IPS DF 19.7 (cell line): ENCODE measurements around the gene GALT.
"Not testable (repeated sequence)": the region's sequence is repeated elsewhere in the genome, so short reads cannot be mapped to it uniquely, and the experiment has no call there.

Experiments
- DNase-seq: peaks from one replicate; pipeline ENCODE4 v3.0.0-alpha.2; 2013; ENCODE audit warnings: low read depth, low spot score

The GALT gene

GRCh38 chr9:34627716-34628655 is 18.5 kb upstream of the GALT start:
- DNase-seq, result no peak

DNA sequence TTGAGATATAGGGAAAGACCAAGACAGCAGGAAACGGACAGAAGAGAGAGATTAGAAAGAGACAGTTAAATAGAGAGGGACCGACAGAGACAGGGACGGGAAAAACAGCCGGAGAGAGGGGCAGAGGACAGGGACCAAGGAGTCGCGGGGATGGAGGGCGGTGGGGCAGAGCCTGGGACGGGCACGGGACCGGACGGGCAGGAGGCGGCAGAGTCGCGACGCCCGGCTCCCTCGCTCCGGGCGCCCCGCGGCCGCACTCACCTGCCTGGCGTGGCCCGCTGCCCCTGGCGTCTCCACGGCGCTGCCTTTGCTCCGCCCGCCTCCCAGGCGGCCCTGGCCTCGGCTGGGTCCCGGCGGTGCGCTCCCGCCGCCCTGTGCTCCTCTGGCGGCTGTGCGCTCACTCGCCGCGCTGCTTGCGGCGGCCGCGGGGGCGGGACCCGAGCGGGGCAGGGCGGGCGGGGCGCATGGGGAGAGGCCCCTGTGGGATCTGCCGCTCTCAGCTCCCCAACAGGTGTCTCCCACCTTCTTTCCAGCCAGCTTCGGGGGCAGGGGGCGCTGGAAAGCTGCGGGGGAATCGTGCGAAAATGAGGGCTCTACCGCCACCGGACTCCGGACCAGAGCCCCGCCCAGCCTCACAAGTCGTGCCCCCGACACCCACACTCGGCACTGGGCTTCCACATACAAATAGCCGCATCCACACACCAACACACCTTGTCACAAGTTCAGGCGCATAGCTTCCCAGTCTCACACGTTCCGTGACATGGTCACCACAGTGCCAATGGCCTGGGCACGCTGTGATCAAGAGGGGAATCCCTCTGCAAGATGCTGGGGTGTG is 17.6 kb upstream of the GALT start, which contains the start of gene ARID3C:
TSS of gene ARID3C (minus strand) at position 411 of the 835 bp plus-strand sequence. CDS start 1,052 bp downstream, outside the sequence.
- no peak for DNase-seq

DNA sequence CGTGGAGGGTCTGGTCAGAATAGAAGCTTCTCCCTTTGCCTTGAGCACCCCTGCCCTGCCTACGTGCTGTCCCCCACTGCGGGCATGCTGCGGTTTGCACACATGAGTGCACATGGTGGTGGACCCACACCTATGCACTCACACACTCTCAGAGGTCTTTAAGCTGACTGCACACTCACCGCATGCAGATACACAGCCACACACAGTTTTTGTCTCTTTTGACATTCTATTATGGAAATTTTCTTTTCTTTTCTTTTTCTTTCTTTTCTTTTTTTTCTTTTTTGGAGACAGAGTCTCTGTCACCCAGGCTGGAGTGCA is 17.0 kb upstream of the GALT start:
- no peak for DNase-seq

DNA sequence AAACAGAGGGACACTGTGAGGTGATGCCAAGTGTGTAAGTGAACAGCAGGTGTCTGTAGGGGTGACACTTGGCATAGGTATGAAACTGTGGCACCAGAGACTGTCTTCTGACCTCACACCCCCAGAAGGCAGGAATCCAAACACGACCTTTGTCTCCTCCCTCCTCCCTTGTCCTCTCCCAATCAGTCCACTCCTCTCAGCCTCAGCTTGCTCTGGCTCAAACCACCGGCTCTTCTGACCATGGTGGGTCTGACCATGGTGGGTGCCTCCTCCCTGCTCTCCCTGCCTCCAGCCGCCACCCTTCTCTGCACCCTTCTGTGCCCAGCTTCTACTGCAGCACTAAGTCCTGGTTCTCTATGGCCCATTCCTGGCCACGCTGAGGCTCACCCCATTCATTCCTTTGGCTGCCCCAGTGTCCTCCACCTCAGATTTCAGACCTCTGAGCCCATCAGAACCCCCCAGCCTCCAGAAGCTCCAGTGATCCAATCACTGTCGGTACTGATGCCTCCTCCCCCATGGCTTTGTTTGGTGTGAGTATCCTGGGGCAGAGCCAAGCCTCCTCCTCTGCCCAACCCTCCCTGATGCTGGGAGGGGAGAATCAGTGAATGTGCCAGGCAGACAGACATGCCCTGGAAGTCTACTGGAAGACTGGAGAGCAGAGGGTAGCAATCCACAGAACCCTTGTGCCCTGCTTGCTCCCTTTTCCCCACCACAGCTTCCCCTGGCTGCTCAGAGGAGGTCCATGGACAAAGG is 15.9 kb upstream of the GALT start:
- DNase-seq, result no peak

DNA sequence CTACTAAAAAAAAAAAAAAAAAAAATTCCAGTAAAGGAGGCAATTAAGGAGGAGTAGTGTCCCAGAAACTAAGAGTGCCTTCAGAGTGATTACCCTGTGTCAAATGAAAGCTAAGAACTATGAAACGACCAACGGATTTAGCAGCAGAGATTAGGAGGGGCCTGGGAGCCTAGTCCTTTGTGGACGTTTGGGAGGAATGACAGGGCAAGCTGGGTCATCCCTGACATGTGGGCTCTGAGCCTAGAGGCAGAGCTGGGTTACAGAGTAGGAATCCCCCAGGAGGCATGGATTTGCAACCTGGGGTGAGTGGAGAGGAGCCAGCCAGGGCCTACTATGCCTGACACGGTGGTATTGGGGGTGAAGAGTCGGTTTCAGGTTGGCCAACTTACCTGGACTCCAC is 13.3 kb upstream of the GALT start:
- DNase-seq, result no peak

GRCh38 chr9:34633851-34634550 is 12.5 kb upstream of the GALT start:
- no peak for DNase-seq

DNA sequence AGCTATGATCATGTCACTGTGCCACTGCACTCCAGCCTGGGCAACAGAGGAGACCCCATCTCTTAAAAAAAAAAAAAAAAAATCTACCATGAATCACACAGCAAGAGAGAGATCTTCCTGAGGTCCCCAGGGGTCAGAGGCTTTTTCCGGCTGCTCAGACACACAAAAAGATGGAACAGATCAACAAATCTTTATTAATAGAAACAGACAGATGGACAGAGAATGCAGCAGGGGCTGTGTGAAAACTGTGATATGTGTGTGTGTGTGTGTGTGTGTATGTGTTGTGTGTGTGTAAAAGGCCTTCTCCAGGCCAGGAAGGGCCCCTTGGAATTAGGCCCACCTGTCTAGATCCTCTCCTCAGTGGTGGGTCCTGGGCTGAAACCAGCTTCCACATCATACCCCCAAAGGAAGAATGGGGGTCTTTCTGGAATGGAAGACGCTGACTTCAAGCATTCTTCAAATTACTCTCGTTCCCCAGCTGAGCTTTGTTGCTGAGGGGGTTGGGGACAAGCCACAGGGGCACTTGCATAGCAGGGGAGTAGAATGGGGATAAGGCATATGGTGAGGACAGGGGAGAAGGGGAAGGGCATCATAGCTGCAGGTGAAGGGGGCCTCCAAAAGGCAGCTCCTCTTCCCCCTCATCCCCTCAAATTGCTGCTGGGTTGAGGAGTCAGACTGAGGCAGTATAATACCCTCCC is 11.8 kb upstream of the GALT start:
- DNase-seq, result no peak

GRCh38 chr9:34635556-34635955 is 10.9 kb upstream of the GALT start:
- no peak for DNase-seq

DNA sequence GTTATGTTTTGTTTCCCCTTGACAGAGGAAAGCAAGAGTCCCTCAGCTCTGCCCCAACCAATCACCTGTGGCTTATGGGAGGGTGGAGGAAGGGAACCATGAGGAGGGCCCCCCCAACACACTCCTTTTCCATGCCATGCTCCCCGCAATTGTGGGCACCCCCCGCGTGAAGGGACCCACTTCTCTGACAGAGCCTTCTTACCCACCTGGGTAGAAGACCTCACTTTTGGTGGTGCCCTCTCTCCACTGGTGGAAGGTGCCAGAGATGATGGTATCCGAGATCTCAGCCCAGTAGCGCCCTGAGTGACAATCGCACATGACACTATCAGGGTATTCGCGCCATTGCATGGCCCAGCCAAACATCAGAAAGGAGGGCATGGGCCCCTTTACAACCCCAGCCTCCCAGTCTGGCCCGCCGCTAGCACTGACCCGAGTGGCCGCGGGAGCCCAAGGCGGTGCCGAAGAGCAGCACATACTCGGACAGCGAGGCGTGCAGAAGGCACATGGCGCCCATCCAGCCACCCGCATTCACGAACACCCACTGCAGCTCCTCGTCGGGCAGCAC is 9.6 kb upstream of the GALT start:
- DNase-seq, result no peak

- peak; percentile 82 for DNase-seq
Observed at GRCh38 chr9:34637356-34638137, 8.9 kb upstream of the GALT start, which contains the start of gene SIGMAR1. TSS of gene SIGMAR1 (minus strand) at chr9:34637787. CDS start at chr9:34637697, 90 bp downstream.

DNA sequence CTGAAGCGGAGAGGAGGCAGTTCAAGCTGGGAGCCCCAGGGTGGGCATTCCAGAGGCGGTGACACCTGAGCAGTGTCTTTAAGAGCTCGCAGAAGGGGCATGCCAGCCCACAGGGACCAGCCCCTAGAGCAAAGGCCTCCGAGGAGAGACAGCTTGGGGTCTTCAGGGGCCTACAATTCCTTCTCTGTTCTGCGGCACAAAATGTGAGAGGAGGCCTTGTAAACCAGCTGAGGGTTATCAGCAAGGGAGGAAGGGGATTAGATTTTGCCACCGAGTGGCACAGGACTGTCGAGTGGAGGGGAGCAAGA is 8.4 kb upstream of the GALT start:
- no peak for DNase-seq

DNA sequence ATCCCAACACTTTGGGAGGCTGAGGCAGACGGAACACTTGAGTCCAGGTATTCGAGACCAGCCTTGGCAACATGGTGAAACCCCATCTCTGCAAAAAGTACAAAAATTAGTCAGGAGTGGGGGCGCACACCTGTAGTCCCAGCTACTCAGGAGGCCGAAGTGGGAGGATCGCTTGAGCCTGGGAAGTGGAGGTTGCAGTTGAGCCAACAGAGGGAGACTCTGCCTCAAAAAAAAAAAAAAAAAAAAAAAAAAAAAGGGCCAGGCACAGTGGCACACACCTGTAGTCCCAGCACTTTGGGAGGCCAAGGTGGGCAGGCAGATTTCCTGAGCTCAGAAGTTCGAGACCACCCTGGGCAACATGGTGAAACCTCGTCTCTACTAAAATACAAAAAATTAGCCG is 7.2 kb upstream of the GALT start:
- not testable (repeated sequence) for DNase-seq

- no peak for DNase-seq
Observed at GRCh38 chr9:34642679-34643078, 3.8 kb upstream of the GALT start.

DNA sequence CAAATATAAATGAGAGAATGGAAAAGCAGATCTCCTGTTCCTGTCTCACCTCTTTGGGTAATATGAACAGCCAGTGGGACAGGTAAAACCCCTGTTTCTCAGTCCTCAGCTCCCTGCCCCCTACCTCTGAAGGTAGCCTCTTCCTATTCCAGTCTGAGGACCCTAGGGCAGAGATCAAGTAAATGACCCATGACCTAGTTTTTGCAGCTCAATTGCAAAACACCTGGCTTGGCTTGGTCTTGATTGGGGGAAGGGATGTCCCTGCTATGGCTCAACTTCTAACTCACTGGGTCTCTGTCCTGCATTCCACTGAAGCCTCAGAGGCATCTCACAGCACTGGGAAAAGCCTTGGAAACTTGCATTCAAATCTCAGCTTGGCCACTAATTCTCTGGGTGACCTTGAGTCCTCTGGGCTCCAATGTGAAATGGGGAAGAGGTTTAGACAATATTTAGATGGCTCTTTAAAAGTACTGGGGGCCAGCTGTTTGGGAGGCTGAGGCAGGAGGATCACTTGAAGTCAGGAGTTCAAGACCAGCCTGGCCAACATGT is 1.6 kb upstream of the GALT start:
- DNase-seq, result no peak

- no peak for DNase-seq
Observed at GRCh38 chr9:34647084-34647403, 569 bp downstream of the GALT start.

GRCh38 chr9:34647651-34648050 is 1.2 kb downstream of the GALT start:
- DNase-seq, result no peak

GRCh38 chr9:34648673-34649072 is 2.2 kb downstream of the GALT start:
- no peak for DNase-seq

DNA sequence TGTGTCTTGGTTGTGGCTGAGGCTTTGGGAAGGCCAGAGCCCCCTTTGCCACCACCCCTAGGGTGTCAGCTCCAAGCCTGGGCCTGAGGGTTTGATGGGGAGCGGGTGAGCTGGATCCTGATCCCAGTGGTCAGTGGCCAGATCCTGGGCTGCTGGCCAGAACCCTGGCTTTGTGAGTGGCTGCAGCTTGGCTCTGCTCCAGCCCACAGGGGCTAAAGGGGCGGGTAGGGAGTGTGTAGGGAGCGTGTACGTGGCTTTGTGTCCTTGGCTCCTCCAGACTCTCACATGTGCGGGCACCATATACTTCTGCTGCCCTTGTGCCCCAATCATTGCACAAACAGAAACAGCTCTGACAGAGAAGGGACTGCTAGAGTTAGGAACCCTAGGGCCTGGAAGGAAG is 4.3 kb downstream of the GALT start:
- no peak for DNase-seq

DNA sequence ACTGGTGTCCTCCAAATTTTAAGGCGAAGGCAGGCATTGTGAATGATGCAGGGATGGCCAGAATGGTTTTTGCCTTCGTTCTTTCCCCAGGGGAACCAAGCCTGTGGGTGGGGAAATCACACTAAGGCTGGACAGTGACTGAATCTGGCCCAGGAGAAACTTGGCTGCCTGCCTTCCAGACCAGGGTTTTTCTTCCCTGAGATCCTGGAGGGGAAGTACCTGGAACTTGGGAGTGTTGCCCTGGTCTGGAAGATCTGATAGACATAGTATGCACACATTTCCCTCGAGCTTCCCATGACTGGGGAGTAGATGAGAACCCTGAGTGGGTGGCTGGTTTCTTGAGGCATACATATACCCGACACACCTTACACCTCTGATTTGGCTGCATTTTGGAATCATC is 4.8 kb downstream of the GALT start:
- no peak for DNase-seq
